ENCODE measurements around the gene PCNX2. TPM values are rescaled to one million over a fixed set of nuclear protein-coding genes. Genes with fewer than 3 reads are reported as not detected.
"Not testable (repeated sequence)": the region's sequence is repeated elsewhere in the genome, so short reads cannot be mapped to it uniquely, and the experiment has no call there.

Gene PCNX2
- total RNA-seq, 1 experiment from 2014 or later = 15.3 TPM

- BruUV-seq (replicated peaks) = no TSS peak
- H2AFZ ChIP-seq (ENCODE audit: low read depth, low read length, poor library complexity, severe bottlenecking) = no peak overlapping the region
- intact Hi-C loops (cut with micrococcal nuclease) = no loop called here
- ChIA-PET CTCF (no interaction called here), RAD21 (ENCODE audit: low non-redundant PET in 1 of 2, low total read pairs in 2 of 2, uncharacterized antibody in 2 of 2, unreplicated experiment in 2 of 2) (no interaction called here), POLR2A (no interaction called here)
- DNase-seq (ENCODE audit: low read depth, low spot score) (no peak), ATAC-seq (no peak)
- H3K9me3 ChIP-seq (ENCODE audit: control insufficient read depth in 1 of 2, insufficient read depth in 1 of 2, low read depth in 1 of 2, low read length in 2 of 2) = no peaks in the 10 kb centered on the region
- no peaks in the 10 kb centered on the region; a peak in 1 of 4 replicates for H3K36me3 ChIP-seq (ENCODE audit: control insufficient read depth in 1 of 2, insufficient read depth in 2 of 2, low read length in 2 of 2)
- TF ChIP-seq CTCF (IDR thresholded peaks at IDR 0.05 in 2 of 3, conservative IDR thresholded peaks at IDR 0.05 in 1 of 3; ENCODE audit: borderline replicate concordance in 1 of 3, insufficient read depth in 1 of 3, low read depth in 2 of 3, low read length in 2 of 3) (no peak), CEBPB (IDR thresholded peaks at IDR 0.05; ENCODE audit: low read depth) (no peak), EGR1 (IDR thresholded peaks at IDR 0.05; ENCODE audit: low read depth) (no peak), SIN3A (IDR thresholded peaks at IDR 0.05; ENCODE audit: low read depth) (no peak), ZNF274 (IDR thresholded peaks at IDR 0.05; ENCODE audit: low read depth, low read length) (no peak), SP1 (IDR thresholded peaks at IDR 0.05; ENCODE audit: low read depth) (no peak), POLR2A (IDR thresholded peaks at IDR 0.05; ENCODE audit: borderline replicate concordance, extremely low read depth, insufficient read depth, insufficient read length) (no peak), ATF3 (IDR thresholded peaks at IDR 0.05) (no peak), ZFX (IDR thresholded peaks at IDR 0.05) (no peak), FOSL1 (IDR thresholded peaks at IDR 0.05; ENCODE audit: low read depth) (no peak), RAD21 (IDR thresholded peaks at IDR 0.05; ENCODE audit: low read depth) (no peak), ELF1 (IDR thresholded peaks at IDR 0.05; ENCODE audit: borderline replicate concordance, low read depth) (no peak), EZH2phosphoT487 (IDR thresholded peaks at IDR 0.05; ENCODE audit: borderline replicate concordance) (no peak), JUND (IDR thresholded peaks at IDR 0.05) (no peak), YY1 (IDR thresholded peaks at IDR 0.05; ENCODE audit: extremely low read depth, insufficient replicate concordance, low read depth, low read length) (no peak), EZH2 (IDR thresholded peaks at IDR 0.05) (no peak), MAX (IDR thresholded peaks at IDR 0.05) (no peak)
- no peak overlapping the region for H3K9ac ChIP-seq (ENCODE audit: low read length)
- no peaks in the 10 kb centered on the region for H3K9me2 ChIP-seq (ENCODE audit: insufficient read depth)
- H3K27me3 ChIP-seq (ENCODE audit: insufficient read depth, low read length) = no peaks in the 10 kb centered on the region
- no peaks in the 10 kb centered on the region for H3K4me1 ChIP-seq (ENCODE audit: control insufficient read depth in 1 of 2, insufficient read depth in 2 of 2, low read length in 2 of 2)
- no peaks in the 10 kb centered on the region for H4K20me1 ChIP-seq (ENCODE audit: insufficient read depth)
- H3K4me3 ChIP-seq (replicated peaks in 1 of 2; ENCODE audit: low read depth in 1 of 2, low read length in 2 of 2) = no peak overlapping the region
- no peaks in the 10 kb centered on the region for H3K79me2 ChIP-seq (ENCODE audit: insufficient read depth, low read length)
- H3K4me2 ChIP-seq (ENCODE audit: low read length) = no peak overlapping the region
- no peak overlapping the region for H3K27ac ChIP-seq (ENCODE audit: low read depth, low read length)
These were observed 291.1 kb downstream of the PCNX2 start for GRCh38 chr1:233004451-233004850.

GRCh38 chr1:233003638-233004037 is 291.9 kb downstream of the PCNX2 start:
- H3K79me2 ChIP-seq (ENCODE audit: insufficient read depth, low read length); H3K9ac ChIP-seq (ENCODE audit: low read length); H3K9me3 ChIP-seq (ENCODE audit: control insufficient read depth in 1 of 2, insufficient read depth in 1 of 2, low read depth in 1 of 2, low read length in 2 of 2); BruUV-seq (replicated peaks); H3K4me2 ChIP-seq (ENCODE audit: low read length); ATAC-seq; H3K36me3 ChIP-seq (ENCODE audit: control insufficient read depth in 1 of 2, insufficient read depth in 2 of 2, low read length in 2 of 2); H4K20me1 ChIP-seq (ENCODE audit: insufficient read depth); DNase-seq (ENCODE audit: low read depth, low spot score); H3K27me3 ChIP-seq (ENCODE audit: insufficient read depth, low read length); H3K4me1 ChIP-seq (ENCODE audit: control insufficient read depth in 1 of 2, insufficient read depth in 2 of 2, low read length in 2 of 2); intact Hi-C loops (cut with micrococcal nuclease); H3K9me2 ChIP-seq (ENCODE audit: insufficient read depth); CTCF ChIA-PET; RAD21 ChIA-PET (ENCODE audit: low non-redundant PET in 1 of 2, low total read pairs in 2 of 2, uncharacterized antibody in 2 of 2, unreplicated experiment in 2 of 2); H3K4me3 ChIP-seq (replicated peaks in 1 of 2; ENCODE audit: low read depth in 1 of 2, low read length in 2 of 2); POLR2A ChIA-PET; H2AFZ ChIP-seq (ENCODE audit: low read depth, low read length, poor library complexity, severe bottlenecking); H3K27ac ChIP-seq (ENCODE audit: low read depth, low read length): not testable (repeated sequence)

Measured in HCT116 (cell line).